Neural crest cell (in vitro differentiated cells): ENCODE measurements around the gene PCED1A. TPM values are rescaled to one million over a fixed set of nuclear protein-coding genes. Genes with fewer than 3 reads are reported as not detected.
A peak's percentile ranks its signal among the peaks of the same experiment; 100 is the strongest.
"Not testable (repeated sequence)": the region's sequence is repeated elsewhere in the genome, so short reads cannot be mapped to it uniquely, and the experiment has no call there.

Experiments
- DNase-seq: peaks from one replicate; pipeline ENCODE4 v3.0.0; 2021; ENCODE audit warnings: low read depth, mixed read lengths, low spot score
- H3K27ac Mint-ChIP-seq: one replicate; pipeline ENCODE4 v1.8.0; 2021; ENCODE audit warnings: mild to moderate bottlenecking, mixed read lengths; ENCODE audit not compliant: unreplicated experiment
- H3K27me3 Mint-ChIP-seq: 2 replicates; pipeline ENCODE4 v1.8.0; 2021; ENCODE audit warnings: low read depth, mild to moderate bottlenecking, mixed read lengths
- H3K36me3 Mint-ChIP-seq: 2 replicates; pipeline ENCODE4 v1.8.0; 2021; ENCODE audit warnings: low read depth, mild to moderate bottlenecking, mixed read lengths
- H3K4me1 Mint-ChIP-seq: 2 replicates; pipeline ENCODE4 v1.8.0; 2021; ENCODE audit warnings: mixed read lengths
- H3K4me3 Mint-ChIP-seq: one replicate; pipeline ENCODE4 v1.8.0; 2021; ENCODE audit warnings: mild to moderate bottlenecking, mixed read lengths
- H3K9me3 Mint-ChIP-seq: 2 replicates; pipeline ENCODE4 v1.8.0; 2021; ENCODE audit warnings: mixed read lengths
- CTCF ChIP-seq: fragments of 200-600 bp; sonication (generic); conservative IDR thresholded peaks from 2 replicates; pipeline ENCODE4 v1.5.0; 2021; ENCODE audit warnings: antibody characterized with exemption, mild to moderate bottlenecking
- total RNA-seq: library from RNA; stranded (reverse); gene quantifications from 2 replicates; pipeline ENCODE4 v1.2.1, GENCODE V29; 2021

The PCED1A gene
- total RNA-seq, 1 donor from 2014 or later = 68.7 TPM

GRCh38 chr20:2814076-2814475, 26.4 kb downstream of the PCED1A start:
- H3K27me3 Mint-ChIP-seq = peaks cover 8% of the 10 kb centered on the region
- DNase-seq = no peak
- no peak overlapping the region for H3K4me3 Mint-ChIP-seq
- H3K4me1 Mint-ChIP-seq = peaks cover 2% of the 10 kb centered on the region
- H3K27ac Mint-ChIP-seq = no peak overlapping the region
- H3K36me3 Mint-ChIP-seq = peaks cover under 1% of the 10 kb centered on the region
- peaks cover 5% of the 10 kb centered on the region for H3K9me3 Mint-ChIP-seq
- TF ChIP-seq CTCF = no peak

- no peak for DNase-seq
- no peak for TF ChIP-seq CTCF
- Mint-ChIP-seq H3K9me3 (peaks cover 8% of the 10 kb centered on the region), H3K36me3 (peaks cover 3% of the 10 kb centered on the region), H3K4me1 (peaks cover 6% of the 10 kb centered on the region), H3K27ac (no peak overlapping the region), H3K4me3 (no peak overlapping the region), H3K27me3 (peaks cover 9% of the 10 kb centered on the region)
These were observed 28.3 kb downstream of the PCED1A start for GRCh38 chr20:2812189-2812588.

GRCh38 chr20:2809690-2810089, 30.8 kb downstream of the PCED1A start:
- no peak for DNase-seq

GRCh38 chr20:2807929-2808328, 32.5 kb downstream of the PCED1A start:
- DNase-seq, H3K36me3 Mint-ChIP-seq, H3K9me3 Mint-ChIP-seq, H3K4me3 Mint-ChIP-seq, H3K27ac Mint-ChIP-seq: not testable (repeated sequence)
- H3K4me1 Mint-ChIP-seq = peaks cover 11% of the 10 kb centered on the region
- peaks cover 17% of the 10 kb centered on the region for H3K27me3 Mint-ChIP-seq

More at GRCh38 chr20:2809690-2810089, 30.8 kb downstream of the PCED1A start:
- peaks cover 11% of the 10 kb centered on the region for H3K4me1 Mint-ChIP-seq
- peaks cover 3% of the 10 kb centered on the region for H3K36me3 Mint-ChIP-seq
- peaks cover 8% of the 10 kb centered on the region for H3K9me3 Mint-ChIP-seq
- peaks cover 14% of the 10 kb centered on the region for H3K27me3 Mint-ChIP-seq
- H3K4me3 Mint-ChIP-seq = no peak overlapping the region
- no peak overlapping the region for H3K27ac Mint-ChIP-seq
- TF ChIP-seq CTCF = no peak

GRCh38 chr20:2807019-2807418, 33.4 kb downstream of the PCED1A start:
- Mint-ChIP-seq H3K9me3 (peaks cover 8% of the 10 kb centered on the region), H3K4me1 (peaks cover 15% of the 10 kb centered on the region), H3K4me3 (no peak overlapping the region), H3K27me3 (peaks cover 20% of the 10 kb centered on the region), H3K36me3 (peaks cover 3% of the 10 kb centered on the region), H3K27ac (no peak overlapping the region)
- TF ChIP-seq CTCF = no peak
- DNase-seq = no peak

GRCh38 chr20:2806351-2806701, 34.1 kb downstream of the PCED1A start:
- Mint-ChIP-seq H3K4me1 (peaks cover 18% of the 10 kb centered on the region), H3K9me3 (peaks cover 8% of the 10 kb centered on the region), H3K27me3 (peaks cover 20% of the 10 kb centered on the region), H3K4me3 (peak overlapping the region; percentile 18), H3K27ac (no peak overlapping the region), H3K36me3 (peaks cover 3% of the 10 kb centered on the region)
- TF ChIP-seq CTCF = no peak
- DNase-seq = no peak
